Prostate gland (tissue), 2 donors: ENCODE results near the gene COQ2. TPM values are rescaled to one million over a fixed set of nuclear protein-coding genes. Genes with fewer than 3 reads are reported as not detected.

Source experiments
- DNase-seq: peaks from one replicate; pipeline ENCODE4 v3.0.0-alpha.2; 2019; ENCODE audit warnings: low spot score
- H3K27ac ChIP-seq, 2 donors: fragments of 200-600 bp; sonication (generic); 2 replicates each; pipeline ENCODE4 v1.5.1; 2017 to 2019
- H3K27me3 ChIP-seq: fragments of 200-600 bp; sonication (generic); replicated peaks from 2 replicates; pipeline ENCODE4 v1.5.1; 2019; ENCODE audit not compliant: insufficient read depth
- H3K36me3 ChIP-seq, 2 donors: fragments of 200-600 bp; sonication (generic); 1 replicate in 1 of 2; 2 replicates in 1 of 2; pipeline versions ENCODE4 v1.5.1 to v1.8.1; 2017 to 2019
- H3K4me1 ChIP-seq: fragments of 200-600 bp; sonication (generic); replicated peaks from 2 replicates; pipeline ENCODE4 v1.5.1; 2019
- H3K4me3 ChIP-seq, 2 donors: fragments of 200-600 bp; sonication (generic); 2 replicates each; pipeline ENCODE4 v1.5.1; 2017 to 2019
- H3K9me3 ChIP-seq: fragments of 200-600 bp; sonication (generic); 2 replicates; pipeline ENCODE4 v1.5.1; 2017
- CTCF ChIP-seq, 4 experiments: fragments of 200-600 bp in 2 of 4; fragments of 450-650 bp in 2 of 4; sonication (generic) in 2 of 4; IDR thresholded peaks; 1 replicate in 3 of 4; 2 replicates in 1 of 4; pipeline ENCODE4 v1.5.1; 2016 to 2019; ENCODE audit warnings: antibody characterized with exemption in 4 of 4, mild to moderate bottlenecking in 2 of 4, moderate library complexity in 2 of 4
- POLR2A ChIP-seq: fragments of 450-650 bp; IDR thresholded peaks from one replicate; pipeline ENCODE4 v1.6.1; 2016; ENCODE audit warnings: antibody characterized with exemption, mild to moderate bottlenecking
- POLR2AphosphoS5 ChIP-seq: sonication (generic); formaldehyde crosslinking; IDR thresholded peaks from one replicate; pipeline ENCODE4 v1.6.1; 2017; ENCODE audit warnings: antibody characterized with exemption
- WGBS: methylation state at CpG from one replicate; pipeline ENCODE4 v1.1.5; 2018; 5-methylcytosine and 5-hydroxymethylcytosine counted together
- intact Hi-C: fragments of 100-400 bp; cut with DNase I; formaldehyde crosslinking; loops from one replicate; pipeline ENCODE4 v1.14.2; 2022
- total RNA-seq, 2 donors: library from RNA; depleted of rRNA; stranded (reverse); fragments of >200 nt; gene quantifications; one replicate each; pipeline ENCODE4 v1.1.0, GENCODE V29; 2016

Gene COQ2
- total RNA-seq, 2 donors from 2014 or later, result 12.8 to 13.1 TPM

GRCh38 chr4:83250687-83251446 lies 33.7 kb downstream of the COQ2 start:
- H3K4me3 ChIP-seq, result no peak overlapping the region
- no peaks in the 10 kb centered on the region for H3K27me3 ChIP-seq
- no peaks in the 10 kb centered on the region for H3K4me1 ChIP-seq
- 90% methylated on average over 7 of the region's 7 CpGs for WGBS
- no peak overlapping the region for H3K27ac ChIP-seq
- no peaks in the 10 kb centered on the region for H3K9me3 ChIP-seq
- TF ChIP-seq CTCF (IDR thresholded peaks at IDR 0.05) (no peak), POLR2AphosphoS5 (no peak), POLR2A (no peak)
- intact Hi-C loops, result loop anchor here (10.0 kb wide), 1 partner anchor 356 kb away; the partner anchor contains the start of gene SEC31A
- DNase-seq, result no peak
- H3K36me3 ChIP-seq, result no peaks in the 10 kb centered on the region

- Histone ChIP-seq H3K27ac (no peak overlapping the region), H3K9me3 (no peaks in the 10 kb centered on the region), H3K27me3 (no peaks in the 10 kb centered on the region), H3K36me3 (no peaks in the 10 kb centered on the region), H3K4me3 (no peak overlapping the region), H3K4me1 (no peaks in the 10 kb centered on the region)
- DNase-seq, result no peak
- no peak for TF ChIP-seq POLR2AphosphoS5
- intact Hi-C loops, result no loop called here
- WGBS, result 71% methylated on average over 5 of the region's 5 CpGs
Measured at GRCh38 chr4:83248486-83248885, 36.1 kb downstream of the COQ2 start.

GRCh38 chr4:83247415-83248357 lies 36.9 kb downstream of the COQ2 start:
- H3K4me1 ChIP-seq, result no peaks in the 10 kb centered on the region

GRCh38 chr4:83241132-83241531 lies 43.5 kb downstream of the COQ2 start:
- intact Hi-C loops, result no loop called here
- TF ChIP-seq POLR2AphosphoS5, result no peak
- TF ChIP-seq POLR2A, result no peak
- no peak for TF ChIP-seq CTCF (IDR thresholded peaks at IDR 0.05)
- Histone ChIP-seq H3K36me3 (no peaks in the 10 kb centered on the region), H3K27ac (no peak overlapping the region), H3K27me3 (no peaks in the 10 kb centered on the region), H3K4me3 (no peak overlapping the region), H3K4me1 (no peaks in the 10 kb centered on the region), H3K9me3 (no peaks in the 10 kb centered on the region)
- WGBS, result 76% methylated on average over 1 of the region's 1 CpG
- no peak for DNase-seq

More at GRCh38 chr4:83247415-83248357, 36.9 kb downstream of the COQ2 start:
- Histone ChIP-seq H3K36me3 (no peaks in the 10 kb centered on the region), H3K27ac (no peak overlapping the region), H3K27me3 (no peaks in the 10 kb centered on the region), H3K4me3 (no peak overlapping the region), H3K9me3 (no peaks in the 10 kb centered on the region)
- 91% methylated on average over 11 of the region's 12 CpGs for WGBS
- no peak for DNase-seq
- intact Hi-C loops, result no loop called here
- TF ChIP-seq POLR2A, result no peak
- no peak for TF ChIP-seq CTCF (IDR thresholded peaks at IDR 0.05)
- TF ChIP-seq POLR2AphosphoS5, result no peak

GRCh38 chr4:83240379-83240875 lies 44.2 kb downstream of the COQ2 start:
- H3K27ac ChIP-seq, result no peak overlapping the region
- intact Hi-C loops, result no loop called here
- WGBS, result 87% methylated on average over 4 of the region's 4 CpGs
- no peak for DNase-seq
- H3K4me3 ChIP-seq, result no peak overlapping the region
- H3K4me1 ChIP-seq, result no peaks in the 10 kb centered on the region
- TF ChIP-seq POLR2AphosphoS5 (no peak), CTCF (IDR thresholded peaks at IDR 0.05) (no peak), POLR2A (no peak)
- H3K36me3 ChIP-seq, result no peaks in the 10 kb centered on the region
- H3K27me3 ChIP-seq, result no peaks in the 10 kb centered on the region
- H3K9me3 ChIP-seq, result no peaks in the 10 kb centered on the region
